ENCODE measurements around the gene KCNIP1. TPM values are rescaled to one million over a fixed set of nuclear protein-coding genes. Genes with fewer than 3 reads are reported as not detected.
"Not testable (repeated sequence)": the region's sequence is repeated elsewhere in the genome, so short reads cannot be mapped to it uniquely, and the experiment has no call there.

Gene KCNIP1
- total RNA-seq, 1 experiment from 2014 or later = not detected

DNA sequence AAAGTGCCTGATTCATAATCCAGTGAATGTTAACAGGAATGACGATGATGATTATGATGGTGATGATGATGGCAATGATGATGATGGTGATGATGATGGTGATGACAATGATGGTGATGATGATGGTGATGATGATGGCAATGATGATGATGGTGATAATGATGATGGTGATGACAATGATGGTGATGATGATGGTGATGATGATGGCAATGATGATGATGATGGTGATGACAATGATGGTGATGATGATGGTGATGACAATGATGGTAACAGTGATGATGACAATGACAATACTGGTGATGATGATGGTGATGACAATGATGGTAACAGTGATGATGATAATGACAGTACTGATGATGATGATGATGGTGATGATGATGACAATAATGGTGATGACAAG, 46.6 kb downstream of the KCNIP1 start:
- H4K20me1 ChIP-seq (ENCODE audit: insufficient read depth); H3K4me1 ChIP-seq (ENCODE audit: control insufficient read depth in 1 of 2, insufficient read depth in 2 of 2, low read length in 2 of 2); BruUV-seq (replicated peaks); H3K79me2 ChIP-seq (ENCODE audit: insufficient read depth, low read length); intact Hi-C loops (cut with micrococcal nuclease); H3K9me2 ChIP-seq (ENCODE audit: insufficient read depth); H3K4me3 ChIP-seq (replicated peaks in 1 of 2; ENCODE audit: low read depth in 1 of 2, low read length in 2 of 2); H3K9me3 ChIP-seq (ENCODE audit: control insufficient read depth in 1 of 2, insufficient read depth in 1 of 2, low read depth in 1 of 2, low read length in 2 of 2); ATAC-seq; H3K27ac ChIP-seq (ENCODE audit: low read depth, low read length); H3K9ac ChIP-seq (ENCODE audit: low read length); H3K4me2 ChIP-seq (ENCODE audit: low read length); RAD21 ChIA-PET (ENCODE audit: low non-redundant PET in 1 of 2, low total read pairs in 2 of 2, uncharacterized antibody in 2 of 2, unreplicated experiment in 2 of 2); H3K36me3 ChIP-seq (ENCODE audit: control insufficient read depth in 1 of 2, insufficient read depth in 2 of 2, low read length in 2 of 2); CTCF ChIA-PET; POLR2A ChIA-PET; DNase-seq (ENCODE audit: low read depth, low spot score); H2AFZ ChIP-seq (ENCODE audit: low read depth, low read length, poor library complexity, severe bottlenecking): not testable (repeated sequence)
- peaks cover 45% of the 10 kb centered on the region for H3K27me3 ChIP-seq (ENCODE audit: insufficient read depth, low read length)

GRCh38 chr5:170551076-170551475, 47.3 kb downstream of the KCNIP1 start:
- RAD21 ChIA-PET (ENCODE audit: low non-redundant PET in 1 of 2, low total read pairs in 2 of 2, uncharacterized antibody in 2 of 2, unreplicated experiment in 2 of 2) = no interaction called here
- no TSS peak for BruUV-seq (replicated peaks)
- ATAC-seq = no peak

More at GRCh38 chr5:170551076-170551475, 47.3 kb downstream of the KCNIP1 start:
- H3K27me3 ChIP-seq (ENCODE audit: insufficient read depth, low read length) = peaks cover 43% of the 10 kb centered on the region
- H3K36me3 ChIP-seq (ENCODE audit: control insufficient read depth in 1 of 2, insufficient read depth in 2 of 2, low read length in 2 of 2) = no peaks in the 10 kb centered on the region
- ChIA-PET CTCF (no interaction called here), POLR2A (no interaction called here)
- no peak for DNase-seq (ENCODE audit: low read depth, low spot score)
- no peaks in the 10 kb centered on the region for H3K9me2 ChIP-seq (ENCODE audit: insufficient read depth)
- H3K79me2 ChIP-seq (ENCODE audit: insufficient read depth, low read length) = no peaks in the 10 kb centered on the region
- intact Hi-C loops (cut with micrococcal nuclease) = no loop called here
- H3K4me3 ChIP-seq (replicated peaks in 1 of 2; ENCODE audit: low read depth in 1 of 2, low read length in 2 of 2) = no peak overlapping the region
- TF ChIP-seq FOSL1 (IDR thresholded peaks at IDR 0.05; ENCODE audit: low read depth) = no peak
- TF ChIP-seq, protein P1, sequence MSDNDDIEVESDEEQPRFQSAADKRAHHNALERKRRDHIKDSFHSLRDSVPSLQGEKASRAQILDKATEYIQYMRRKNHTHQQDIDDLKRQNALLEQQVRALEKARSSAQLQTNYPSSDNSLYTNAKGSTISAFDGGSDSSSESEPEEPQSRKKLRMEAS (IDR thresholded peaks at IDR 0.05) = no peak
- TF ChIP-seq SRF (IDR thresholded peaks at IDR 0.05; ENCODE audit: low read depth) = no peak
- TF ChIP-seq, protein P2, sequence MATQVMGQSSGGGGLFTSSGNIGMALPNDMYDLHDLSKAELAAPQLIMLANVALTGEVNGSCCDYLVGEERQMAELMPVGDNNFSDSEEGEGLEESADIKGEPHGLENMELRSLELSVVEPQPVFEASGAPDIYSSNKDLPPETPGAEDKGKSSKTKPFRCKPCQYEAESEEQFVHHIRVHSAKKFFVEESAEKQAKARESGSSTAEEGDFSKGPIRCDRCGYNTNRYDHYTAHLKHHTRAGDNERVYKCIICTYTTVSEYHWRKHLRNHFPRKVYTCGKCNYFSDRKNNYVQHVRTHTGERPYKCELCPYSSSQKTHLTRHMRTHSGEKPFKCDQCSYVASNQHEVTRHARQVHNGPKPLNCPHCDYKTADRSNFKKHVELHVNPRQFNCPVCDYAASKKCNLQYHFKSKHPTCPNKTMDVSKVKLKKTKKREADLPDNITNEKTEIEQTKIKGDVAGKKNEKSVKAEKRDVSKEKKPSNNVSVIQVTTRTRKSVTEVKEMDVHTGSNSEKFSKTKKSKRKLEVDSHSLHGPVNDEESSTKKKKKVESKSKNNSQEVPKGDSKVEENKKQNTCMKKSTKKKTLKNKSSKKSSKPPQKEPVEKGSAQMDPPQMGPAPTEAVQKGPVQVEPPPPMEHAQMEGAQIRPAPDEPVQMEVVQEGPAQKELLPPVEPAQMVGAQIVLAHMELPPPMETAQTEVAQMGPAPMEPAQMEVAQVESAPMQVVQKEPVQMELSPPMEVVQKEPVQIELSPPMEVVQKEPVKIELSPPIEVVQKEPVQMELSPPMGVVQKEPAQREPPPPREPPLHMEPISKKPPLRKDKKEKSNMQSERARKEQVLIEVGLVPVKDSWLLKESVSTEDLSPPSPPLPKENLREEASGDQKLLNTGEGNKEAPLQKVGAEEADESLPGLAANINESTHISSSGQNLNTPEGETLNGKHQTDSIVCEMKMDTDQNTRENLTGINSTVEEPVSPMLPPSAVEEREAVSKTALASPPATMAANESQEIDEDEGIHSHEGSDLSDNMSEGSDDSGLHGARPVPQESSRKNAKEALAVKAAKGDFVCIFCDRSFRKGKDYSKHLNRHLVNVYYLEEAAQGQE (IDR thresholded peaks at IDR 0.05; ENCODE audit: low read depth) = no peak
- TF ChIP-seq POLR2A (IDR thresholded peaks at IDR 0.05; ENCODE audit: borderline replicate concordance, extremely low read depth, insufficient read depth, insufficient read length) = no peak
- TF ChIP-seq ELF1 (IDR thresholded peaks at IDR 0.05; ENCODE audit: borderline replicate concordance, low read depth) = no peak
- TF ChIP-seq EGR1 (IDR thresholded peaks at IDR 0.05; ENCODE audit: low read depth) = no peak
- TF ChIP-seq EZH2phosphoT487 (IDR thresholded peaks at IDR 0.05; ENCODE audit: borderline replicate concordance) = no peak
- TF ChIP-seq SP1 (IDR thresholded peaks at IDR 0.05; ENCODE audit: low read depth) = no peak
- no peak for TF ChIP-seq ZFX (IDR thresholded peaks at IDR 0.05)
- TF ChIP-seq CBX3 (IDR thresholded peaks at IDR 0.05; ENCODE audit: low read depth) = no peak
- TF ChIP-seq, protein P3, sequence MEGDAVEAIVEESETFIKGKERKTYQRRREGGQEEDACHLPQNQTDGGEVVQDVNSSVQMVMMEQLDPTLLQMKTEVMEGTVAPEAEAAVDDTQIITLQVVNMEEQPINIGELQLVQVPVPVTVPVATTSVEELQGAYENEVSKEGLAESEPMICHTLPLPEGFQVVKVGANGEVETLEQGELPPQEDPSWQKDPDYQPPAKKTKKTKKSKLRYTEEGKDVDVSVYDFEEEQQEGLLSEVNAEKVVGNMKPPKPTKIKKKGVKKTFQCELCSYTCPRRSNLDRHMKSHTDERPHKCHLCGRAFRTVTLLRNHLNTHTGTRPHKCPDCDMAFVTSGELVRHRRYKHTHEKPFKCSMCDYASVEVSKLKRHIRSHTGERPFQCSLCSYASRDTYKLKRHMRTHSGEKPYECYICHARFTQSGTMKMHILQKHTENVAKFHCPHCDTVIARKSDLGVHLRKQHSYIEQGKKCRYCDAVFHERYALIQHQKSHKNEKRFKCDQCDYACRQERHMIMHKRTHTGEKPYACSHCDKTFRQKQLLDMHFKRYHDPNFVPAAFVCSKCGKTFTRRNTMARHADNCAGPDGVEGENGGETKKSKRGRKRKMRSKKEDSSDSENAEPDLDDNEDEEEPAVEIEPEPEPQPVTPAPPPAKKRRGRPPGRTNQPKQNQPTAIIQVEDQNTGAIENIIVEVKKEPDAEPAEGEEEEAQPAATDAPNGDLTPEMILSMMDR (IDR thresholded peaks at IDR 0.05 in 2 of 3, conservative IDR thresholded peaks at IDR 0.05 in 1 of 3; ENCODE audit: borderline replicate concordance in 1 of 3, insufficient read depth in 1 of 3, low read depth in 2 of 3, low read length in 2 of 3) = no peak
- no peak for TF ChIP-seq EZH2 (IDR thresholded peaks at IDR 0.05)
- TF ChIP-seq RAD21 (IDR thresholded peaks at IDR 0.05; ENCODE audit: low read depth) = no peak
- no peak for TF ChIP-seq YY1 (IDR thresholded peaks at IDR 0.05; ENCODE audit: extremely low read depth, insufficient replicate concordance, low read depth, low read length)
- no peak for TF ChIP-seq CEBPB (IDR thresholded peaks at IDR 0.05; ENCODE audit: low read depth)
- TF ChIP-seq TCF7L2 (IDR thresholded peaks at IDR 0.05; ENCODE audit: borderline replicate concordance, extremely low read depth, insufficient read depth, insufficient read length) = no peak
- no peak for TF ChIP-seq SIN3A (IDR thresholded peaks at IDR 0.05; ENCODE audit: low read depth)
- H3K4me2 ChIP-seq (ENCODE audit: low read length) = no peak overlapping the region
- no peaks in the 10 kb centered on the region for H3K9me3 ChIP-seq (ENCODE audit: control insufficient read depth in 1 of 2, insufficient read depth in 1 of 2, low read depth in 1 of 2, low read length in 2 of 2)
- no peak overlapping the region for H2AFZ ChIP-seq (ENCODE audit: low read depth, low read length, poor library complexity, severe bottlenecking)
- H3K4me1 ChIP-seq (ENCODE audit: control insufficient read depth in 1 of 2, insufficient read depth in 2 of 2, low read length in 2 of 2) = no peaks in the 10 kb centered on the region
- H4K20me1 ChIP-seq (ENCODE audit: insufficient read depth) = no peaks in the 10 kb centered on the region
- no peak overlapping the region for H3K9ac ChIP-seq (ENCODE audit: low read length)
- H3K27ac ChIP-seq (ENCODE audit: low read depth, low read length) = no peak overlapping the region
